GM18907 (cell line): Measurements from ENCODE around the gene PIK3R4.

Source experiments
- ATAC-seq: cut with Tn5 transposase; IDR thresholded peaks from one replicate; pipeline ENCODE4 v1.9.1; 2021; ENCODE audit warnings: mild to moderate bottlenecking, moderate library complexity; ENCODE audit not compliant: unreplicated experiment

The PIK3R4 gene

DNA sequence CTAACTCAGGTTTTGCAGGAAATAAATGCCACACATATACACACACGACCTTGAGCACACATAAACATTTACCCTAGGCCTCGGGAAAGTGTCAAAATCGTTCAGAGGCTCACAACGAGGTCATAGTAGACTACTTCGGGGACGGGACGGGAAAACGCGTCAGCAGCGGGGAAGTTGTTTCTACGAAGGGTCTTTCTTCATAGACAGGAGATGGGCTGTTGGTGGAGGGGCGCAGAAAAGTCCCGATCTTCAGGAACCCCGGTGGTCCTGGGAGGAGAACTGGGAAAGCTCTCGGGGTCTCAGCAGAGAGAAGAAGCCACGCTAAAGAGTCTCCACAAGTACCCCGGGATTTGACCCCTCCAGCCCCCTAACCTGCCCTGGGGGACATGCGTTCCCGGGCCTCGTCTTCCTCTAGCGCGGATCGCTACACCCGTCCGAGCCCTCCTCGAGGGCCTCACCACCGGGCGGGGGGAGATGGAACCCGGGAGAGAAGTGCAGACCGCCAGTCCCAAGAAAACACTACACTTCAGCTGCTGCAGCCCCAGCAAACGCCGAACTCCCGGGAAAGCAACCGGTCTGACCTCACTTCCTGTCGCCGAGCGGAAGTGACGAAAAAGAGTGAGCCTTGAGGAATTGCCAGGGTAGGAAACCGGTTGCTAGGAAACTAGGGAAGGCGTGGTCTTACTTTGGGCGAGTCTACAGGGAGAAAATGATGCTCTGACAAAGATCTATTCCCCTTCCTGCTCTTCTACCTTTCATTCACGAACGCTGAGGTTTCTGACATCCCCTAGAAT is at the start of gene PIK3R4:
Gene PIK3R4 (minus strand): TSS at position 584 of the 794 bp plus-strand sequence. CDS start 1,611 bp downstream, outside the sequence.
- peak; percentile 90 for ATAC-seq

- no peak for ATAC-seq
These were observed 48.8 kb upstream of the PIK3R4 start for GRCh38 chr3:130795396-130795795.

GRCh38 chr3:130792246-130792645 is 45.6 kb upstream of the PIK3R4 start:
- ATAC-seq: no peak

GRCh38 chr3:130789782-130790322 is 43.2 kb upstream of the PIK3R4 start:
- no peak for ATAC-seq

DNA sequence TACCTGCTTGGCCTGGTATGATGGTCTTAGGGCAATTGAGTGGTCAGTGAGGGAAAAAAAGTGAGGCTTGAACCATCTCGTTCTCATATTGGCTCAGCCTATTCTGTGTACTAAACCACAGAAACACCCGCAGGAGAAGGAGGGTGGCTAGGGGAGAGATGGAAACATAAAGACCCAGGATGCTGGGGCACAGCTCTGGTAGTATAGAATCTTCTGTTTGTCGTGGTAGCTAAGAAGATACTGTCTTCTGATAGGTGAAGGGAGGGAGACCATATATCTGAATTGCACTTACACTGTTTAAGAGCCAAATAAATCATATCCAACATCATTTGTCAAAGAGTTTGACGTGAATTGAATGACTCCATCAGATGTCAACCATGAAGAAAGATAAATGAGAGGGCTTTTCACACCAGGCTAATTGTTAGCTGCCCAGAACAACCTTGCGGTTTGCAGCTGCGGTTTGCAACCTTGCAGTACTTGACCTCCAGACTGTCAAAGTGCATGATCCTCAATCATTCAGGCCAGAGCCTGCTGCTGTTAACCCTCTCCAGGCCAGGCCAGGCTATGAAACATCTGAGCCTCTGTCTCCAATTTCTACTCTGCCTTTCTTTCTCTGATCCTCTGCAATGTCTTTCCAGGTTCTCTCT is 40.9 kb upstream of the PIK3R4 start:
- no peak for ATAC-seq

GRCh38 chr3:130786306-130786705 is 39.7 kb upstream of the PIK3R4 start:
- no peak for ATAC-seq

DNA sequence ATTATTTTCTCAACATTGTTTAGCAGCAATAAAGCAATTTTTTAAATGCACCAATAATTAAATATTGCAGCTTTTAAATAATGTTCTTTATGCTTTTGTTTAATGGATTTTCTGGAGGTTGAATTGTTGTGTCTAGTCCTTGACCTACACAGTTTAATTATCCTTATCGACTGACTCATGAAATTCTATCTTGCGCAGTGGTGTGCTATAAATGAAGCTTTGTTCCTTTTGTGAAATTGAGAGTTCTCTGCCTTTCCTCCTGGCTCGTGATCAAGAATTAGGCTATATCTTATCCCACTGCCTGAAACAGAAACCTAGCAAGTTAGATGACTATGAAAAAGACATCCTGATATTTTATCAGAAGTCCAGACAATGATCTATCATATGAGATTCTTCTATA is 37.0 kb upstream of the PIK3R4 start:
- ATAC-seq: no peak

DNA sequence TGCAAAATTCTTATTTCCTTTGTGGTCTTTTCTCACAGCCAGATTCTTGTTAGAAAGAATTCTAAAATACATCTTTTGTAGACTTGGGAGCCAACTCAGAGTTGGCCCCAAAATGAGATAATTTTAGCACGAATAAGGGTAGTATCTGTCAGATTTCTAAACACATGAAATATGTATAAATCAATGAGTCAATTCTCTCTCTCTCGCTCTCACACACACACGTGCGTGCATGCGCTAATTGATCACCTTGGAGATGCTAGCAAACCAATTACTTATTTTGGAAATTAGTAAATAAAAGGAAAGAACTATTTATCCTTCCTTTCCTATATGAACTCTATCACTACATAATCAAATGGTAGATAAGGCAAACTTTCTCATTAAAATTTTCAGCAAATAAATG is 32.9 kb upstream of the PIK3R4 start:
- peak; percentile 32 for ATAC-seq

DNA sequence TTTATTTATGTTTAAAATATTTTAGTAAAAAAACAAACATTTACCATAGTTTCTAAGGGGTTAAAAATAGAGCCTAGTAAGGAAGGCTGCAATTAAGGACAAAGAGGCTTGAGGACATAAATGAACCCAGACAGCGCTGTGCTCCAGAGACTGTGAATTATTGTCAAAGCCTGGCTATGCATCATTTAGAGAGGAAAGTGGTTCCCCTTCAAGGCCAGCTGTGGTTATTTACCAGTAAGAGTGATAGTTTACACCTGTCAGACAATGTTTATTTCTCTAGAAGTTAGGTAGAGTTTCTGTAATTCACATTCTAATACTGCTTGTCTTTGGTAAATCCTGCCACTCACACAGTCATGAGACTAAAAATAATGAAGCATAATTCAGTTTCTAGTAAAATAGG is 32.4 kb upstream of the PIK3R4 start:
- peak; percentile 96 for ATAC-seq

DNA sequence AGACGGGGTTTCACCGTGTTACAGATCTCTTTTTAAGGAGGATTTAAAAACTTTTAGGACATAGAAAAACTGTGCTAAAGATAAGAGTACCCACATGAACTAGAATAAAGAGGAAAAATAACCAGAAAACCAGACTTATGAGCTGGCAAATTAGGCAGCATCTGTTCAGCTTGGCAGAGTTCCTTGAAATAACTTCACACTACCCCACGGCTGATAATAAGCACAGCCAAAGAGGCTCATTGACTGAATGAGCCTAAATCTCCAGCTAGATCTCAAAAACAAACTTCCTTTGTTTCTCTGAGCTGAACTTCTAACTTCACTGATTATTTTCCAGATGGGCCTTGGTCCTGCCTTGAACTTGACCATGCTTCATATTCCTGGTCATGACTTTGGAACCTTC is 26.7 kb upstream of the PIK3R4 start:
- no peak for ATAC-seq

DNA sequence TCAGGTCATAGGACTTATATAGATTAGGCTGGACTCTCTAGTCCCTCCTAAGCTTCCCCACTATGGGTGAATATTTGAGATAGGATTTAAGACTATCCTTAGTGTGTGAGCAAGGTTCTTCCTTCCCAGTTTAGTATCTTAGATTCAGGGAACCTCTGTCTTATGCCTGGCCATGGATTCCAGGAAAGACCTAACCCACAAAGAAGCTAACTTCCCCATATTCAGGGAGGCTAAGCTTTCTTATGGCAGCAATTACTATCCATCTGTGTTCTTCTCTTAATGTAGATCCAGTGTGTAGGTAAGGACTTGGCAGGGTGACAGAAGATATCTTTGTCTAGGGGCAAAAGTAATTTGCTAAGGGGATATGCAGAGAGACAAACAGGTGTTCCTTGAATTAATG is 25.5 kb upstream of the PIK3R4 start:
- ATAC-seq: no peak

DNA sequence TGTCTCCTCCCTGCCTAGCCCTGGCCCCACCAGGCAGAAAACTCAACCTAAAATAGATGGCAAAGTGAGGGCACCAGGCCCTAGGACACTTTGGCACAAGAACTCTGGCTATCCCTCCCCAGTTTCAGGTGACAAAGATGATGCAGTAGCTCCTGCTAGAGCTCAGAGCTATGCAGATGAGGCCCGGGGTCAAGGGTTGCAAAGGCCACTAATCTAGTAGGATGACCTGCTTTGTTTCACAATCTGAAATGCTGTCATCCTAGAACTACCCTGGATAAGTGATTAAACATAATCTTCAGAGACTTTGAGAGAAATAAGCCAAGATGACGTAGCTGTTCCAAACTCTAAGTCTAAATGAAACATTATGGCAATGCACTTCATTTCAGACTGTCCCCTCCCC is 24.0 kb upstream of the PIK3R4 start:
- no peak for ATAC-seq

DNA sequence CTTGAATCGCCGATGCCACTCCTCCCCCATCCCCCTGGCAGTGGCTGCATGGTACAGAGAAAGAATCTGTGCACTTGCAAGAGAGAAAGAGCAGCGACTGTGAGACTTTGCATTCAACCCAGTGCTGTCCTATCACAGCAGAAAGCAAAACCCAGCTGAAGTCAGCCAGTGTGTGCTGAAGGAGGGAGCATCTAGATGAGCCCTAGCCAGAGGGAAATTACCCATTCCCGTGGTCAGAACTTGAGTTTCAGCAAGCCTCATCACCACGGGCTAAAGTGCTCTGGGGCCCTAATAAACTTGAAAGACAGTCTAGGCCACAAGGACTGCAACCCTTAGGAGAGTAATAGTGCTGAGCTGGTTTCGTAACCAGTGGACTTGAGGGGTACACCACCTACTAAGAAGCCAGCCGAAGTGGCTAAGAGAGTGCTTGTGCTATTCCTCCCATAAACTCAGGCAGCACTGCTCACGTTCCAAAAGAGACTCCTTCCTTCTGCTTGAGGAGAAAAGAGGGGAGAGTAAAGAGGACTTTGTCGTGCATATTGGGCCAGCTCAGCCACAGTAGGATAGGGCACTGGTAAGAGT is 15.2 kb upstream of the PIK3R4 start:
- ATAC-seq: no peak

DNA sequence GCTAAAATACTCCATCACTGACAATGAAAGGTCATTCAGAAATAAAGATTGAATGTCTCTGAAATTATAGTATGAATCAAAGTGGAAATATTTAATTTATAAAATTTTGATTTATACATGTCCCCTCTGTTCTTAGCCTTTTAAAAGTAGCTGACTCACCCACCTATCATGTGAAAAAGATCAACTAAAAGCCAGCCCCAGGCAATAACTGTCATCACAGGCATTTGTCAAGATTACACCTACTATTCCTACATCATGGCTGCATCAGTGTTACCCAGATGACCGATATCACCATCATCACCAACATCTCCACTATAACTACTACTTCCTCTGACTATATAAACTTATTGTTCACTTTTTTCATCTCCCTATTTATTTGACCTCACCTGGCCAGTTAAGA is 14.3 kb upstream of the PIK3R4 start:
- no peak for ATAC-seq

DNA sequence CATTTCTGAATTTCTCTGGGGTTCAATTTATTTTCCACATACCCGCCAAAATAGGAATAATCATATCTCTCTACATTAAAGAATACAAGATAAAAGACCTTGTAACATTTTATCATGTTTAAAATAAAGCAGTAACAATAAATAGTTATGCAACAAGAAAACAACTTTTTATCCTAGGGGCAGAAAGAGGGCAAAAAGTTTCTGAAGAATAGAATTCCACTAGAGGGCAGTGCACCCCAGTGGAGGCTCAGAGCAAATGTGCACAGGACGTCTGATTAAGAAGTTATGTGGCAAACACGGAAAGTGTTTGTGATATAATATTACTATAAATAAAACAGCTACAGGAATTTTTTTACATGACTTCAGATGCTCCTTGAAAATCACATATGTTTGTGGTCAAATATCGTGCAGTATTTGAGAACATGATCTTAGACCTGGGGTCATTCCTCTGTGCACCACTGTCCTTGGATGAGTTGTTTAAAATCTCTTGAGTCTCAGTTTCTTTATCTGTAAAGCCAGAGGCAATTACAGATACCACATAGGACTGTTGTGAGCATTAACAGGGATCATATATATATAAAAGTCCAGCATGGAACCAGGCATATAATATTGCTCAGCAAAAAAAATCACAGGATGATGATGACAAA is 13.2 kb upstream of the PIK3R4 start:
- peak; percentile 54 for ATAC-seq

DNA sequence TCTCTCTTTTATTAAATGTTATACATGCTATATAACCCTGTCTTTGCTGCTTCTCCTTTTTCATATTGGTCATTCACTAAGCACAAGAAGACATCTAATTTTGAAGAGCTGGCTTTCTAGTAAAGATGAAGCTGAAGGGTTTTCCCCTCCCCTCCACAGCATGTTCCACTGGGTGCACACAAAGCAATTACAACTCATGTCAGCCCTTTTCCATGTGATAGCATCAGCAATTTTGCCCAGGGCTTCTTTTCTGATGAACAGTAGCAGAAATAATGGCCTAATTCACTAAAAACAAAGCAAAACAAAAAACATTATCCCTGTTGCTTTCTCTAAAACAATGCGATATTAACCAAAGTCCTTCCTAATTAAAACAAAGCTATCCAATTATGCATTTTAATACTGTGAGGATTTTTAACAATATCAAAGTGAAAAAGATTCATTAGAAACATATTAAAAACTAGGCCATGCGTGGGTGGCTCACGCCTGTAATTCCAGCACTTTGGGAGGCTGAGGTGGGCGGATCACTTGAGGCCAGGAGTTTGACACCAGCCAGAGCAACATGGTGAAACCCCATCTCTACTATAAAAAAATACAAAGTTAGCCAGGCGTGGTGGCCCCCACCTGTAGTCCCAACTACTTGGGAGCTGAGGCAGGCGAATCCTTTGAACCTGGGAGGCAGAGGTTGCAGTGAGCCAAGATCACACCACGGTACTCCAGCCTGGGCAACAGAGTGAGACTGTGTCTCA is 12.2 kb upstream of the PIK3R4 start:
- no peak for ATAC-seq

- ATAC-seq: no peak
These were observed 11.1 kb upstream of the PIK3R4 start for GRCh38 chr3:130757611-130758150.

- ATAC-seq: no peak
These were observed 9.0 kb upstream of the PIK3R4 start for GRCh38 chr3:130755666-130756065.

DNA sequence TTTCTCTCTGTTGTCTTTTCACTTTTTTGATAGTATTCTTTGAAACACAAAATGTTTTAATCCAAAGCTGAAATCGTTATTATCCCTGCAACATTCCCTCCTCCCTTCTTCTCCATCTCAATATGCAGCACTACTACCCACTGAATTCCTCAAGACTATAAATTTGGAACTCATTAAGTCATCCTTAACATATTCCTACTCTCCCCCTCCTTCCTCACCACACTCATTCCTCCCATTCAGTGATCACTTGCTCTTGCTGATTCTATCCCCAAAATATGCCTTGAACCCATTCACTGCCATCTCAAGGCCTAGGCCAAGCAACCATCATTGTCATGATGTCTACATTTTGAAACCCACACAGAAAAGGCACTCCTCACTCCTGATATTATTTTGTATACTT is 2.4 kb upstream of the PIK3R4 start:
- ATAC-seq: no peak

DNA sequence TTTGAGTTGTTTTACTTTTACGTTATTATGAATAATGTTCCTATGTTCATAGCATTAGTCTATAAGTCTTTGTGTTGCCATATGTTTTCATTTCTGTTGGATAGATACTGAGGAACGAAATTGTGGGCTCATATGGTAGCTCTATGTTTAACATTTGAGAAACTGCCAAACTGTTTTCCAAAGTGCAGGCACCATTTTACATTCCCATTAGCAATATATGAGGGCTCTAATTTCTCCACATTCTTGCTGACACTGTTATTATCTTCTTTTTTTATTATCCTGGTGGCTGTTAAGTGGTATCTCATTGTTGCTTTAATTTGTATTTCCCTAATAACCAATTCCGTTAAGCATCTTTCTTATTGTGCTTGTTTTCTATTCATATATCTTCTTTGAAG is 1.8 kb upstream of the PIK3R4 start:
- no peak for ATAC-seq
